HepG2 (cell line): ENCODE data around the gene CPED1. TPM values are rescaled to one million over a fixed set of nuclear protein-coding genes. Genes with fewer than 3 reads are reported as not detected.

Source experiments
- ATAC-seq: fragments of 200-7000 bp; cut with Tn5 transposase; 3 replicates; pipeline ENCODE4 v1.9.1; 2020; ENCODE audit warnings: mild to moderate bottlenecking, moderate library complexity
- BruUV-seq: library from RNA; stranded (reverse); fragments of 400-500 nt; replicated peaks from 2 replicates; lab custom pipeline; 2021; lab: Mats Ljungman, UMichigan
- CTCF ChIA-PET: fragments of 300-600 bp; formaldehyde crosslinking; extraction: SDS; loops from one replicate; lab custom pipeline; 2021; ENCODE audit warnings: low total read pairs, inconsistent platforms, low intra/inter-chr PET ratio; lab: Yijun Ruan, JAX
- POLR2A ChIA-PET: fragments of 350-600 bp; sonication (Branson Sonifier 250); formaldehyde crosslinking; loops from one replicate; lab custom pipeline; 2020; ENCODE audit warnings: antibody characterized with exemption, inconsistent platforms; lab: Yijun Ruan, JAX
- DNase-seq: peaks from one replicate; pipeline ENCODE4 v3.0.0-alpha.2; 2015; ENCODE audit warnings: low spot score
- FAIRE-seq: peaks from 3 replicates; lab custom pipeline; 2011; peaks lifted over from hg19 to GRCh38; lab: Jason Lieb, UNC
- H2AFZ ChIP-seq: one replicate; pipeline ENCODE4 v1.6.1; 2011; ENCODE audit warnings: low read length, inconsistent platforms
- H3K27ac ChIP-seq: fragments of 300-600 bp; 3 replicates; pipeline ENCODE4 v1.8.0; 2011; ENCODE audit warnings: mixed run types, mild to moderate bottlenecking, mixed read lengths, low read length, inconsistent platforms; ENCODE audit not compliant: insufficient read depth; ENCODE audit errors: extremely low read length
- H3K27me3 ChIP-seq, 2 experiments: fragments of 200-600 bp in 1 of 2; 2 replicates in 1 of 2; 3 replicates in 1 of 2; pipeline versions ENCODE4 v1.6.0 to v1.8.0; 2011; ENCODE audit warnings: low read length in 2 of 2, mild to moderate bottlenecking in 2 of 2, moderate library complexity in 2 of 2, inconsistent platforms in 1 of 2; ENCODE audit not compliant: insufficient read depth in 2 of 2, control insufficient read depth in 1 of 2
- H3K36me3 ChIP-seq, 2 experiments: fragments of 200-600 bp in 1 of 2; replicated peaks in 1 of 2; 2 replicates in 1 of 2; 3 replicates in 1 of 2; pipeline versions ENCODE4 v1.5.1 to v1.8.0; 2011; ENCODE audit warnings: low read length in 2 of 2, inconsistent platforms in 1 of 2; ENCODE audit not compliant: insufficient read depth in 2 of 2, control insufficient read depth in 1 of 2
- H3K4me1 ChIP-seq: 2 replicates; pipeline ENCODE4 v1.5.1; 2012; ENCODE audit warnings: low read length, inconsistent platforms; ENCODE audit not compliant: insufficient read depth
- H3K4me2 ChIP-seq: 2 replicates; pipeline ENCODE4 v1.6.0; 2011; ENCODE audit warnings: low read depth, low read length, inconsistent platforms
- H3K4me3 ChIP-seq, 3 experiments: fragments of 200-600 bp in 1 of 3; sonication (generic), shearing (Covaris generic) in 1 of 3; replicated peaks in 1 of 3; 2 replicates each; pipeline ENCODE4 v1.5.1; 2011 to 2016; ENCODE audit warnings: low read length in 3 of 3, inconsistent platforms in 2 of 3, low read depth in 2 of 3, mild to moderate bottlenecking in 2 of 3, control low read depth in 1 of 3, mixed read lengths in 1 of 3; ENCODE audit not compliant: insufficient read depth in 1 of 3
- H3K79me2 ChIP-seq: one replicate; pipeline ENCODE4 v1.6.1; 2011; ENCODE audit warnings: low read length, inconsistent platforms; ENCODE audit not compliant: insufficient read depth
- H3K9ac ChIP-seq: 2 replicates; pipeline ENCODE4 v1.6.0; 2011; ENCODE audit warnings: mild to moderate bottlenecking, low read depth, low read length, inconsistent platforms; ENCODE audit not compliant: insufficient read depth
- H3K9me3 ChIP-seq: 2 replicates; pipeline ENCODE4 v1.5.1; 2012; ENCODE audit warnings: mild to moderate bottlenecking, low read length
- H4K20me1 ChIP-seq: 2 replicates; pipeline ENCODE4 v1.6.0; 2011; ENCODE audit warnings: inconsistent platforms, mild to moderate bottlenecking, low read length, moderate library complexity; ENCODE audit not compliant: insufficient read depth
- HOXA7 ChIP-seq: sonication (generic); formaldehyde crosslinking; IDR thresholded peaks from 2 replicates; pipeline ENCODE4 v1.8.1; 2022; ENCODE audit warnings: mild to moderate bottlenecking, missing genetic modification reagents, moderate library complexity
- NR3C1 ChIP-seq: sonication (generic); formaldehyde crosslinking; IDR thresholded peaks from 2 replicates; pipeline ENCODE4 v1.4.0; 2020; ENCODE audit warnings: missing genetic modification reagents
- ZNF546 ChIP-seq: sonication (generic); formaldehyde crosslinking; conservative IDR thresholded peaks from 2 replicates; pipeline ENCODE4 v1.8.1; 2023; ENCODE audit warnings: mild to moderate bottlenecking, missing genetic modification reagents
- ZSCAN9 ChIP-seq: IDR thresholded peaks from 2 replicates; pipeline ENCODE4 v1.6.1; 2016; ENCODE audit warnings: borderline replicate concordance
- WGBS: methylation state at CpG from one replicate; pipeline ENCODE4 v1.1.6; 2017; ENCODE audit warnings: low lambda C conversion rate; 5-methylcytosine and 5-hydroxymethylcytosine counted together
- in situ Hi-C: cut with HindIII; loops from 2 replicates; pipeline ENCODE4 v1.10.0; 2017; ENCODE audit warnings: low pct_unique_long_range_greater_than_20kb; ENCODE audit not compliant: extremely low pct_ligation_motif_present
- intact Hi-C: fragments of 100-400 bp; cut with micrococcal nuclease; formaldehyde crosslinking; loops from one replicate; pipeline ENCODE4 v1.10.0; 2022; ENCODE audit not compliant: unreplicated experiment
- polyA plus RNA-seq, 8 experiments: library from polyadenylated mRNA; depleted of rRNA in 3 of 8; stranded (reverse) in 7 of 8; unstranded in 1 of 8; fragments of >200 nt; fragmentation: Illumina TruSeq in 4 of 8; extraction: Trizol in 4 of 8; gene quantifications; 2 replicates each; pipeline versions ENCODE4 v1.2.1 to v1.2.3, GENCODE V29; 2011 to 2016; ENCODE audit warnings: low read depth in 4 of 8, missing spikeins in 1 of 8, mixed read lengths in 1 of 8; ENCODE audit not compliant: insufficient read depth in 1 of 8
- total RNA-seq, 5 experiments: library from RNA; depleted of rRNA; stranded (reverse); fragments of >200 nt; fragmentation: Illumina TruSeq; extraction: Trizol; gene quantifications; 2 replicates each; pipeline ENCODE4 v1.2.3, GENCODE V29; 2016; ENCODE audit warnings: low read depth in 1 of 5
- TF ChIP-seq, protein P1 (sequence below): sonication (generic); formaldehyde crosslinking; IDR thresholded peaks from 2 replicates; pipeline ENCODE4 v1.4.0; 2020; ENCODE audit warnings: missing genetic modification reagents
- TF ChIP-seq, protein P2 (sequence below): sonication (generic); formaldehyde crosslinking; IDR thresholded peaks from 2 replicates; pipeline ENCODE4 v1.4.0; 2020; ENCODE audit warnings: low read depth, mild to moderate bottlenecking, missing genetic modification reagents
- TF ChIP-seq, protein P3 (sequence below): sonication (generic); formaldehyde crosslinking; IDR thresholded peaks from 2 replicates; pipeline ENCODE4 v1.8.0; 2022; ENCODE audit warnings: mild to moderate bottlenecking, missing genetic modification reagents, moderate library complexity
- TF ChIP-seq, protein P4 (sequence below), 2 experiments: sonication (generic) in 1 of 2; formaldehyde crosslinking in 1 of 2; IDR thresholded peaks; 2 replicates each; pipeline versions ENCODE4 v1.6.1 to v1.9.0; 2014 to 2022; ENCODE audit warnings: antibody characterized with exemption in 1 of 2, borderline replicate concordance in 1 of 2, inconsistent platforms in 1 of 2, low read depth in 1 of 2, missing genetic modification reagents in 1 of 2
- TF ChIP-seq, protein P5 (sequence below): sonication (generic); formaldehyde crosslinking; IDR thresholded peaks from 2 replicates; pipeline ENCODE4 v1.4.0; 2020; ENCODE audit warnings: mild to moderate bottlenecking, missing genetic modification reagents, borderline replicate concordance
- TF ChIP-seq, protein P6 (sequence below): sonication (generic); formaldehyde crosslinking; IDR thresholded peaks from 2 replicates; pipeline ENCODE4 v1.4.0; 2020; ENCODE audit warnings: mild to moderate bottlenecking, low read depth, missing genetic modification reagents

Gene CPED1
- total and polyA plus RNA-seq, 2 of the 13 experiments (the other 11 are each of a cell fraction or from before 2014, with no cell fraction given) = 11.5 to 27.0 TPM

DNA sequence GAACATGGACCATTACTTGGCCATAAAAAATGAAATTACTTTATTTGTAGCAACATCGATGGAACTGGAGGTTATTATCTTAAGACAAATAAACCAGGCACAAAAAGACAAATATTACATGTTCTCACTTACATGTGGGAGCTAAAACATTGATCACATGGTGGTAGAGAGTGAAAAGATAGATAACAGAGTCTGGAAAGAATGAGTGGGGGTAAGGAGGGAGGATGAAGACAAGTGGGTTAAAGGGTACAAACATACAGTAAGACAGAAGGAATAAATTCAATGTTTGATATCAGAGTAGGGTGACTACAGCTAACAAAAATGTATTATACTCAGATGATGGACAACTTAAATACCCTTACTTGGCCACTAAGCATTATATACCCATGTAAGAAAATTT is 240.3 kb downstream of the CPED1 start:
- CTCF ChIA-PET = no interaction called here
- Histone ChIP-seq H3K4me1 (no peaks in the 10 kb centered on the region), H3K9me3 (no peaks in the 10 kb centered on the region), H3K27me3 (no peaks in the 10 kb centered on the region), H3K9ac (no peak overlapping the region), H3K4me2 (no peak overlapping the region), H3K79me2 (no peaks in the 10 kb centered on the region), H3K36me3 (no peaks in the 10 kb centered on the region), H4K20me1 (no peaks in the 10 kb centered on the region), H3K4me3 (no peak overlapping the region), H3K27ac (no peak overlapping the region), H2AFZ (no peak overlapping the region)
- in situ Hi-C loops (no loop called here), intact Hi-C loops (no loop called here)
- FAIRE-seq (no peak), ATAC-seq (no peak), DNase-seq (no peak)
- POLR2A ChIA-PET = no interaction called here
- WGBS = 8% methylated on average over 1 of the region's 1 CpG
- BruUV-seq = no TSS peak
- TF ChIP-seq, protein P1, sequence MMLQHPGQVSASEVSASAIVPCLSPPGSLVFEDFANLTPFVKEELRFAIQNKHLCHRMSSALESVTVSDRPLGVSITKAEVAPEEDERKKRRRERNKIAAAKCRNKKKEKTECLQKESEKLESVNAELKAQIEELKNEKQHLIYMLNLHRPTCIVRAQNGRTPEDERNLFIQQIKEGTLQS (CRISPR knock-in tag) = no peak
- TF ChIP-seq, protein P2, sequence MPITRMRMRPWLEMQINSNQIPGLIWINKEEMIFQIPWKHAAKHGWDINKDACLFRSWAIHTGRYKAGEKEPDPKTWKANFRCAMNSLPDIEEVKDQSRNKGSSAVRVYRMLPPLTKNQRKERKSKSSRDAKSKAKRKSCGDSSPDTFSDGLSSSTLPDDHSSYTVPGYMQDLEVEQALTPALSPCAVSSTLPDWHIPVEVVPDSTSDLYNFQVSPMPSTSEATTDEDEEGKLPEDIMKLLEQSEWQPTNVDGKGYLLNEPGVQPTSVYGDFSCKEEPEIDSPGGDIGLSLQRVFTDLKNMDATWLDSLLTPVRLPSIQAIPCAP = no peak
- TF ChIP-seq, protein P3, sequence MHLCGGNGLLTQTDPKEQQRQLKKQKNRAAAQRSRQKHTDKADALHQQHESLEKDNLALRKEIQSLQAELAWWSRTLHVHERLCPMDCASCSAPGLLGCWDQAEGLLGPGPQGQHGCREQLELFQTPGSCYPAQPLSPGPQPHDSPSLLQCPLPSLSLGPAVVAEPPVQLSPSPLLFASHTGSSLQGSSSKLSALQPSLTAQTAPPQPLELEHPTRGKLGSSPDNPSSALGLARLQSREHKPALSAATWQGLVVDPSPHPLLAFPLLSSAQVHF (CRISPR knock-in tag) = no peak
- TF ChIP-seq, protein P4, sequence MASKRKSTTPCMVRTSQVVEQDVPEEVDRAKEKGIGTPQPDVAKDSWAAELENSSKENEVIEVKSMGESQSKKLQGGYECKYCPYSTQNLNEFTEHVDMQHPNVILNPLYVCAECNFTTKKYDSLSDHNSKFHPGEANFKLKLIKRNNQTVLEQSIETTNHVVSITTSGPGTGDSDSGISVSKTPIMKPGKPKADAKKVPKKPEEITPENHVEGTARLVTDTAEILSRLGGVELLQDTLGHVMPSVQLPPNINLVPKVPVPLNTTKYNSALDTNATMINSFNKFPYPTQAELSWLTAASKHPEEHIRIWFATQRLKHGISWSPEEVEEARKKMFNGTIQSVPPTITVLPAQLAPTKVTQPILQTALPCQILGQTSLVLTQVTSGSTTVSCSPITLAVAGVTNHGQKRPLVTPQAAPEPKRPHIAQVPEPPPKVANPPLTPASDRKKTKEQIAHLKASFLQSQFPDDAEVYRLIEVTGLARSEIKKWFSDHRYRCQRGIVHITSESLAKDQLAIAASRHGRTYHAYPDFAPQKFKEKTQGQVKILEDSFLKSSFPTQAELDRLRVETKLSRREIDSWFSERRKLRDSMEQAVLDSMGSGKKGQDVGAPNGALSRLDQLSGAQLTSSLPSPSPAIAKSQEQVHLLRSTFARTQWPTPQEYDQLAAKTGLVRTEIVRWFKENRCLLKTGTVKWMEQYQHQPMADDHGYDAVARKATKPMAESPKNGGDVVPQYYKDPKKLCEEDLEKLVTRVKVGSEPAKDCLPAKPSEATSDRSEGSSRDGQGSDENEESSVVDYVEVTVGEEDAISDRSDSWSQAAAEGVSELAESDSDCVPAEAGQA (IDR thresholded peaks at IDR 0.05; ENCODE audit: low read depth) = no peak
- TF ChIP-seq, protein P4 (CRISPR knock-in tag; IDR thresholded peaks at IDR 0.05; ENCODE audit: borderline replicate concordance) = no peak
- TF ChIP-seq ZSCAN9 (CRISPR knock-in tag) = no peak
- TF ChIP-seq, protein P5, sequence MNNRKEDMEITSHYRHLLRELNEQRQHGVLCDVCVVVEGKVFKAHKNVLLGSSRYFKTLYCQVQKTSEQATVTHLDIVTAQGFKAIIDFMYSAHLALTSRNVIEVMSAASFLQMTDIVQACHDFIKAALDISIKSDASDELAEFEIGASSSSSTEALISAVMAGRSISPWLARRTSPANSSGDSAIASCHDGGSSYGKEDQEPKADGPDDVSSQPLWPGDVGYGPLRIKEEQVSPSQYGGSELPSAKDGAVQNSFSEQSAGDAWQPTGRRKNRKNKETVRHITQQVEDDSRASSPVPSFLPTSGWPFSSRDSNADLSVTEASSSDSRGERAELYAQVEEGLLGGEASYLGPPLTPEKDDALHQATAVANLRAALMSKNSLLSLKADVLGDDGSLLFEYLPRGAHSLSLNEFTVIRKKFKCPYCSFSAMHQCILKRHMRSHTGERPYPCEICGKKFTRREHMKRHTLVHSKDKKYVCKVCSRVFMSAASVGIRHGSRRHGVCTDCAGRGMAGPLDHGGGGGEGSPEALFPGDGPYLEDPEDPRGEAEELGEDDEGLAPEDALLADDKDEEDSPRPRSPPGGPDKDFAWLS (CRISPR knock-in tag) = no peak
- no peak for TF ChIP-seq NR3C1 (CRISPR knock-in tag)
- TF ChIP-seq HOXA7 (CRISPR knock-in tag) = no peak
- TF ChIP-seq ZNF546 = no peak
- TF ChIP-seq, protein P6, sequence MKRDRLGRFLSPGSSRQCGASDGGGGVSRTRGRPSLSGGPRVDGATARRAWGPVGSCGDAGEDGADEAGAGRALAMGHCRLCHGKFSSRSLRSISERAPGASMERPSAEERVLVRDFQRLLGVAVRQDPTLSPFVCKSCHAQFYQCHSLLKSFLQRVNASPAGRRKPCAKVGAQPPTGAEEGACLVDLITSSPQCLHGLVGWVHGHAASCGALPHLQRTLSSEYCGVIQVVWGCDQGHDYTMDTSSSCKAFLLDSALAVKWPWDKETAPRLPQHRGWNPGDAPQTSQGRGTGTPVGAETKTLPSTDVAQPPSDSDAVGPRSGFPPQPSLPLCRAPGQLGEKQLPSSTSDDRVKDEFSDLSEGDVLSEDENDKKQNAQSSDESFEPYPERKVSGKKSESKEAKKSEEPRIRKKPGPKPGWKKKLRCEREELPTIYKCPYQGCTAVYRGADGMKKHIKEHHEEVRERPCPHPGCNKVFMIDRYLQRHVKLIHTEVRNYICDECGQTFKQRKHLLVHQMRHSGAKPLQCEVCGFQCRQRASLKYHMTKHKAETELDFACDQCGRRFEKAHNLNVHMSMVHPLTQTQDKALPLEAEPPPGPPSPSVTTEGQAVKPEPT = no peak
